Thoracic aorta (tissue), 2 donors: ENCODE results near the gene POLA1. TPM values are rescaled to one million over a fixed set of nuclear protein-coding genes. Genes with fewer than 3 reads are reported as not detected.

Experiments
- ATAC-seq: fragments of 150-250 bp; one replicate; pipeline ENCODE4 v1.8.0; 2017; ENCODE audit warnings: low read depth; ENCODE audit not compliant: insufficient number of reproducible peaks, low FRiP score
- DNase-seq: peaks from one replicate; pipeline ENCODE4 v3.0.0-alpha.2; 2020; ENCODE audit warnings: low spot score
- H3K27ac ChIP-seq, 2 donors: fragments of 200-600 bp; sonication (generic); 1 replicate in 1 of 2; 2 replicates in 1 of 2; pipeline ENCODE4 v1.5.1; 2016; ENCODE audit warnings: mild to moderate bottlenecking in 2 of 2, moderate library complexity in 2 of 2
- H3K27me3 ChIP-seq: fragments of 200-600 bp; sonication (generic); replicated peaks from 2 replicates; pipeline ENCODE4 v1.6.0; 2016; ENCODE audit warnings: mild to moderate bottlenecking; ENCODE audit not compliant: insufficient read depth
- H3K36me3 ChIP-seq: fragments of 200-600 bp; sonication (generic); one replicate; pipeline ENCODE4 v1.5.1; 2016
- H3K4me1 ChIP-seq, 2 donors: fragments of 200-600 bp; sonication (generic); 1 replicate in 1 of 2; 2 replicates in 1 of 2; pipeline versions ENCODE4 v1.5.1 to v1.6.0; 2016; ENCODE audit warnings: low read depth in 2 of 2, mild to moderate bottlenecking in 1 of 2; ENCODE audit not compliant: control insufficient read depth in 1 of 2
- H3K4me3 ChIP-seq: fragments of 200-600 bp; sonication (generic); 2 replicates; pipeline ENCODE4 v1.5.1; 2016; ENCODE audit warnings: mild to moderate bottlenecking
- H3K9me3 ChIP-seq: fragments of 200-600 bp; sonication (generic); 2 replicates; pipeline ENCODE4 v1.5.1; 2016
- CTCF ChIP-seq: fragments of 200-600 bp; sonication (generic); IDR thresholded peaks from one replicate; pipeline ENCODE4 v1.5.1; 2019; ENCODE audit warnings: antibody characterized with exemption
- total RNA-seq, 2 donors: library from RNA; depleted of rRNA; stranded (reverse); fragments of >200 nt; gene quantifications; one replicate each; pipeline versions ENCODE4 v1.1.0 to v1.2.3, GENCODE V29; 2016

The POLA1 gene
- total RNA-seq, 2 donors from 2014 or later: 11.6 to 20.6 TPM

DNA sequence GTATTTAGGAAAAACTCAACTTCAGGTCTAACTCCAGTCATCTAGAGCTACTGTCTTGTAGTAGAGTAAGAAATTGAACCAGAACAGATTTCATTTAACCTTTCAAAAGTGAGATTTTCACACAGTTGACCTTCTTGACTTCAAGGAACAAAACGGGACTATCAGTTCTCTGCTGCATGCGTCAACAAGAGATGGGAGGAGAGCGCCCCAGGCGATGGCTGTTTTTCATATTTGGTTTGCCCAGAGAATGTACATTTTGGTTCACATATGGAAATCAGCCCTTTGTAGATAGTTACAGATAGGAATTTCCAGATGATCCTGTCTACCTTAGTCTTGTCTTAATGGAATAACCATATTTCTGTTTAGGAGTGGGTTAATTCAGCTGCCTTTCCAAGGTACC is 158.1 kb downstream of the POLA1 start:
- no peaks in the 10 kb centered on the region for H3K9me3 ChIP-seq
- TF ChIP-seq CTCF: no peak
- H3K4me3 ChIP-seq: no peak overlapping the region
- no peak overlapping the region for H3K27ac ChIP-seq
- DNase-seq (no peak), ATAC-seq (no peak)
- H3K4me1 ChIP-seq: no peaks in the 10 kb centered on the region
- no peaks in the 10 kb centered on the region for H3K36me3 ChIP-seq
- no peaks in the 10 kb centered on the region for H3K27me3 ChIP-seq

DNA sequence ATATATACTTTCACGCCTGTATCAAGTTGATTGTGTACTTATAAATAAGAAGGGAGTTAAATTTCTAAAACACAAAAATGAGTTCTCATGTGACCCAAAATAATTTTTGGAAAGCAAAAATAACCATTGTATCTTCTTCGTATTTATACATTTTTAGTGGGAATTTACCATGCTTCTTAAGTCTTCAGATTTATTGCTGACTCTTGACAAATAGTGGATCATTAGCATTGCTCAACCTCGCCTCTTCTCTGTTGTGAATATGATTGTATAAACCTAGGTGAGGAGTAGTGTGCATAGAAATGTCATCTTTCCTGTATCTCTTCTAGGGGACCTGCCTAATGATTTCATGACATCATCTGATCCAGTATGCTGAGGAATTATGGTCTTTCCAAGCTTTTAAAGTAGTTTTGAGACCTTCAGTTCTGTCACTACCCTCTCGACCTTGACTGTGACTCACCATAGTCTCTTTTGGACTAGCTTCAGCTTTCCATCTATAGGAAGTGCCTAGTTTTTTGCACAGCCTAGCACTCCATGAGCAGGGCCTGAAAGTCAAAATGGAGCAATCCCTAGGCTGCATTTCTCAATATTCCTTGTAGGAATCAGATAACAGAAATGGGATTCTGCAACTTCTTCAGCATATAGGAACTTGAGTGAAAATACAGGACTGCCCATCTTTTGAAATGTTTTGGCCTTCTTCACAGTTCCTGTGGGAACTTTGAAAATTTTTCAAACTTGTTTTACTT is 164.5 kb downstream of the POLA1 start:
- no peak for TF ChIP-seq CTCF
- no peak for ATAC-seq
- H3K4me1 ChIP-seq: no peaks in the 10 kb centered on the region

GRCh38 chrX:24859211-24859841 is 165.6 kb downstream of the POLA1 start:
- ATAC-seq: no peak
- H3K4me1 ChIP-seq: no peaks in the 10 kb centered on the region
- no peaks in the 10 kb centered on the region for H3K9me3 ChIP-seq
- no peak for DNase-seq
- no peak overlapping the region for H3K4me3 ChIP-seq
- no peaks in the 10 kb centered on the region for H3K36me3 ChIP-seq
- no peaks in the 10 kb centered on the region for H3K27me3 ChIP-seq
- no peak for TF ChIP-seq CTCF
- H3K27ac ChIP-seq: no peak overlapping the region

More for the DNA sequence above, 164.5 kb downstream of the POLA1 start:
- no peaks in the 10 kb centered on the region for H3K36me3 ChIP-seq
- no peaks in the 10 kb centered on the region for H3K9me3 ChIP-seq
- no peak overlapping the region for H3K27ac ChIP-seq
- DNase-seq: no peak
- H3K4me3 ChIP-seq: no peak overlapping the region
- no peaks in the 10 kb centered on the region for H3K27me3 ChIP-seq

GRCh38 chrX:24860140-24860539 is 166.4 kb downstream of the POLA1 start:
- H3K4me1 ChIP-seq: no peaks in the 10 kb centered on the region

More at GRCh38 chrX:24860140-24860539, 166.4 kb downstream of the POLA1 start:
- no peaks in the 10 kb centered on the region for H3K36me3 ChIP-seq
- no peak for ATAC-seq
- no peak for DNase-seq
- H3K27me3 ChIP-seq: no peaks in the 10 kb centered on the region
- H3K4me3 ChIP-seq: no peak overlapping the region
- no peak for TF ChIP-seq CTCF
- H3K27ac ChIP-seq: no peak overlapping the region
- no peaks in the 10 kb centered on the region for H3K9me3 ChIP-seq
